HG03565 (cell line): ENCODE measurements around the gene RSRC1.
"Not testable (repeated sequence)": the region's sequence is repeated elsewhere in the genome, so short reads cannot be mapped to it uniquely, and the experiment has no call there.

Experiments used
- ATAC-seq: cut with Tn5 transposase; IDR thresholded peaks from one replicate; pipeline ENCODE4 v1.9.1; 2021; ENCODE audit warnings: mild to moderate bottlenecking, moderate library complexity; ENCODE audit not compliant: unreplicated experiment

Gene RSRC1

GRCh38 chr3:158308236-158308928 is 198.5 kb downstream of the RSRC1 start:
- ATAC-seq = no peak

DNA sequence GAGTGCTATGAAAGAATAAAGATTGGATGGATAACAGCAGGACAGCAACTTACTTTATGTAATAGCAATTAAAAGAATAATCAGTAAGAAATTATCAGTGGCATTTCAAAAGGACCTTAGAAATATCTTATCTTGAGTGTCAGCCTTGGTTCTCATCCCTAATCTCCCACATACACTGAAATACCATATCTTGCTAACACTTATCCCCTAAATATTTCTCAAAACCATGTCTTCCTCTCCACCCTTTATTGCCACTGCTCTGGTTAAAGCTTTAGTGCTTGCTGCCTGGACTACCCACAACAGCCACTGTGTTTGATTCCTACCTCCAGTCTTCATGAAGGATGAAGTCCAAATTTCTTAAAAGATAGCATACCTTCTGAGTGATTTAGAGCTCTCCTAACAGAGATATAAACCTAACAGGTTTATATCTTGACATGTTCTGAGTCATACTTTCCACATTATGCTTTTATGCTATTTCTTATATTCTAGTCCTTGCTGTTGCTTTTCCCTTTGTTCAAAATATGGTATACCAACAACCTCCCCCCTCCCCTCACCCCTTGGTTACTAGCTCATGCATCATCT is 202.8 kb downstream of the RSRC1 start:
- no peak for ATAC-seq

- no peak for ATAC-seq
Observed at GRCh38 chr3:158313338-158313927, 203.5 kb downstream of the RSRC1 start.

- peak; percentile 55 for ATAC-seq
Observed at GRCh38 chr3:158314426-158315357, 204.8 kb downstream of the RSRC1 start.

- not testable (repeated sequence) for ATAC-seq
Observed at GRCh38 chr3:158329696-158330441, 220.0 kb downstream of the RSRC1 start.

- ATAC-seq = no peak
Observed at GRCh38 chr3:158330870-158331269, 221.0 kb downstream of the RSRC1 start.

- ATAC-seq = no peak
Observed at GRCh38 chr3:158333736-158334135, 223.8 kb downstream of the RSRC1 start.

DNA sequence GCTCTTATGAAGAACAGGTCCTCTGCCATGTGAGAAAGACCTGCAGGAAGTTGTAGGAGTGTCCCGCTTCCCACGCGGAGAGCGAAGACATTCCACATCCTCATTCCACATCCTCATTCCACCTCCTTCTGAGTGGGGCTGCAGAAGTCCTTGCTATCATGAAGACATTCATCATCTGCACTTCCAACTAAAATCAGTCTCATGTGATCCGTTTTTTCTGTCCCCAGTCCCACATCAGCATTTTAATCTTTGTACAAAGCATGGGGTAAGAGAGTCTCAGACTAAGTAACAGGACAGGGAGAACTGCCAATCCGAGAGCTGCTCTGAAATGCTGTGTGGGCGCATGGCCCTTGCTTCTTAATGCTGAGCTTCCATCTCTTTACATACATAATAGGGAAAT is 227.2 kb downstream of the RSRC1 start:
- no peak for ATAC-seq

DNA sequence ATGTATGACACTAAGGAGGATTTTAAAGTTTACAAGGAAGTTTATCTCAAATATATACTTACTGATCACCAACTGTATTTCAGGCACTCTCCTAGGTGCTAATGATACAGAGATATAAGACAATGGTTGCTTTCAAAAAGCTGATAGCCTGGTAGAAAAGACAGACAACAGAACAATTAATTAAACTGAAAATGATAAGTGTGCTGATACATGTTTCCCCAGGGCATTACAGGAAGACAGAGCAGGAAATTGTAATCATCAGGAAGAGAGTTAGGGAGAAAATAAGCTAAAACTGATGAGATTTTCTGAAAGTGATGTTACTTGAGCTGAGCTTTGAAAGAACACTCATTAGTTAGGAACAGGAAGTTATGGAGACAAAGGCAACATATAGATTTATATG is 229.7 kb downstream of the RSRC1 start:
- ATAC-seq = no peak

DNA sequence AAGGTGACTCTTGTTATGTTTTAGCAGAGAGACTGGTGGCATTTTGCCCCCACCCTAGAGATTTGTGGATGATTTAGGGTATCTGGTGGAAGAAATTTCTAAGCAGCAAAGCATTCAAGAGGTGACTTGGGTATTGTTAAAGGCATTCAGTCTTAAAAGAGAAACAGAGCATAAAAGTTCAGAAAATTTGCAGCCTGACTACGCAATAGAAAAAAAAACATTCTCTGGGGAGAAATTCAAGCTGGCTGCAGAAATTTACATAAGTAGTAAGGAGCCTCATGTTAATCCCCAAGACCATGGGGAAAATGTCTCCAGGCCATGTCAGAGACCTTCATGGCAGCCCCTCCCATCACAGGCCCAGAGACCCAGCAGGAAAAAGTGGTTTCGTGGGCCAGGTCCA is 231.1 kb downstream of the RSRC1 start:
- ATAC-seq = not testable (repeated sequence)

DNA sequence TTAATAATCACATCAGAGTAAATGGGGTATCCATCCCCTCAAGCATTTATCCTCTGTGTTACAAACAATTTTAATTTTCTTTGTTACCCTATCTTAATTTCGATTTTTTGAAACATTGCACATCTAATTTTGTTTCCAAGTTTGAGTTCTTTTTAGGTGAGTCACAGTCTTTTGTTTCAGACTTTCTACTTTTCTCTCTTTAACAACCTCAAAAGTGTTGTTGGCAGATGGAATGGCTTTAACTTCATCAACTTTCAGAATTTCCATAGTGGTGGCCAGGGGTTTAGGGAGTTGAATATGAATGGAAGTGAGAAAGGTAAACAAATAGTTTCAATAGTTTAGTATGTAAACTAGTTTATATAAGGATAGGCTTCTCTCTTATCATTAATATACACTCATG is 238.1 kb downstream of the RSRC1 start:
- no peak for ATAC-seq

DNA sequence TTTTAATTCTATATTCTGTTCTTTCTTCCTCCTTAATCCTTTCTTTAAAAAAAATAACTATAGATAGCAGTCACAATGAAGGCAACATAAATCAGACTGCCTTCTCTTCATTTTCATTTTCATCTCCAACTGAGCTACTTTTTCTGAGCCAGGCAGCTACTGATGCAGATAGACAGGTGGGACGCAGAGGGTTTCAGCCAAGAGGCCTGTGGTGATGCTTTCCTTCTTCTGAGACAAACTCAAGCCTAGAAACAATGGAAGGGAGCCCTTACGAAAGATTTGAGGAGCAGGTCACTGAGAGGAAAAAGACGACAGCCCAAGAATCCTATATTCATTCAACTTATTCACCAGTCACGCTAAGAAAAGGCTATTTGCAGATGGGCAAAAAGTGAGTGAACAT is 241.1 kb downstream of the RSRC1 start:
- no peak for ATAC-seq

GRCh38 chr3:158352551-158352950 is 242.7 kb downstream of the RSRC1 start:
- ATAC-seq = peak; percentile 31

DNA sequence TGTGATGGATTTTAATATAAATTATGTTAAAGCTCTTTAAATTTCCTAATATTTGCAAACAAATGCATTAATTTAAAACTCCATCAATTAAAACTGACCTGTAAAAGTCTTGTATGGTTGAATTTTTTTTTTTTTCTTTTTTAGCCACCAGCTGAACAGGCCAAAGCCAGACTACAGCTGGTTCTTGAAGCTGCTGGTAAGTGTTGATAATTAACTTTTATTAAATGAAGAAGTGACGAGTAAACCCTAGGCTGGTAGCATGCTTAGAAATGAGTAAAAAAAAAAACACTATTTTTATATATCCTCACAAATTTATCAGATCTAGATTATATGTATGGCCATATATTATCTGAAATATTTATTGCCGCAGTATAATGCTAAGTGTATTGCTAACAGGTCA is 244.8 kb downstream of the RSRC1 start:
- ATAC-seq = no peak

DNA sequence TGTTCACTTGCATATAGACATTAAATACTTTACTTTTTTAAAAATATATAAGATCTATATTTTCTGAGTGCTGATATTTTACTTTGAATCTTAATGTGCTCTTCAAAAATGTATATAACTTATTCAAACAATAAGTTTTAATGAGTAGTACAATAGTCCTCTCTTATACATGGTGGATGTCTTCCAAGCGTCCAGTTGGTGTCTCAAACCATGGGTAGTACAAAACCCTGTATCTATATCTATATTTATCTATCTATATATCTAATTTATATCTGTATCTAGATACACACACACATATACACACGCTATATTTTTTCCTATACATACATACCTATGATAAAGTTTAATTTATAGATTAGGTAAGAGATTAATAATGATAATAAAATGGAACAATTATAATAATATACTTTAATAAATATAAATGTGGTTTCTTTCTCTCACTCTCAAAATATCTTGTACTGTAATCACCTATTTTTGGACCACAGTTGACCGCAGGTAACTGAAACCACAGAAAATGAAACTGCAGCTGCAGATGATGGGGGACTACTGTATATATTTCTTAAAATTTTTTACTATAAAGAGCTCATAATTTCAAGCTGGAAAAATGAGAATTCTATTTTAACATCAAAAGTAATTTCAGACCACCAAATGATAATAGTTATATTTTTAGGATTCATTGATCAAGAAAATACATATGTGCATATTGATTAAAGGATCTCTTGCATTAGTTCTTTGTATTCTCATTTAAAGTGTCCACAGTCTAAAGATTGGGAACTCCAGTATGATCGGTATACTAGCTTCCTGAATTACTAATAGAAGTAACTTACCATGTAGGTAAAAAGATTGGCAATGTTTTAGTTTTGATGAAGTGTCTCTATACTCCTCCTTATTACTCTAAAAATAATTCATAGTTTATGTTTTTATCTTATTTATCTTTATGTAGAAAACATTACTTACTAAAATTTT is 246.0 kb downstream of the RSRC1 start:
- ATAC-seq = peak; percentile 93

DNA sequence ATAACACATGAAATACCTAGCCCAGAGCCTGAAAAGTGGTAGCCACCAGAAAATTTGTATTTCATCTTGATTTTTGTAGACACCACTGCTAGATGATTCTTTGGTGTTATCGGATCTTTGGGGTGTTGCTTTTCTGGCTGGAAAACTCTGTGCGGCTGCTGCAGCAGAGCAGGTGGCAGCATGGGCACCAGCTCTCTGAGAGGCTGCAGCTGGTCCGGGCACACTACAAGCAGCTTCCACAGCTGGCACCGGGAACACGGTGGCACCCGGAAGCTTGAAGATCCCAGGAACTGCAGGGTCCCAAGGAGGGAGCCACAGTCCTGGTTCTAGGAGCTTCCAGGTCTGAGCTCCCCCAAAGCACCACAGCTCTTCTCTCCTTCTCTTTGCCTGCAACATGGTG is 249.4 kb downstream of the RSRC1 start:
- ATAC-seq = no peak

- no peak for ATAC-seq
Observed at GRCh38 chr3:158360756-158361448, 251.0 kb downstream of the RSRC1 start.

GRCh38 chr3:158368271-158368670 is 258.4 kb downstream of the RSRC1 start:
- no peak for ATAC-seq

GRCh38 chr3:158369279-158369678 is 259.4 kb downstream of the RSRC1 start:
- ATAC-seq = no peak
